Activated naive CD8-positive, alpha-beta T cell treated with anti-CD3 and anti-CD28 coated beads, Interleukin-2, amount 10 ng/mL, durations not matched to agents 7 days and 5 days (primary cell): ENCODE results near the gene DGCR6L. TPM values are rescaled to one million over a fixed set of nuclear protein-coding genes. Genes with fewer than 3 reads are reported as not detected.
"Not testable (repeated sequence)": the region's sequence is repeated elsewhere in the genome, so short reads cannot be mapped to it uniquely, and the experiment has no call there.

Experiments used
- ATAC-seq: fragments of 150-1000 bp; cut with Tn5 transposase; one replicate; pipeline ENCODE4 v1.10.0; 2021; ENCODE audit warnings: low read depth, moderate library complexity
- POLR2A ChIA-PET: fragments of 350-600 bp; sonication (Branson Sonifier 250); formaldehyde crosslinking; loops from one replicate; lab custom pipeline; 2021; ENCODE audit warnings: antibody characterized with exemption; lab: Charles Lee
- DNase-seq: peaks from one replicate; pipeline ENCODE4 v3.0.0; 2021
- H3K27ac Mint-ChIP-seq: one replicate; pipeline ENCODE4 v1.8.0; 2022; ENCODE audit warnings: mild to moderate bottlenecking, mixed read lengths
- H3K27me3 Mint-ChIP-seq: one replicate; pipeline ENCODE4 v1.8.0; 2022; ENCODE audit warnings: mild to moderate bottlenecking, moderate library complexity, mixed read lengths
- H3K36me3 Mint-ChIP-seq: one replicate; pipeline ENCODE4 v1.8.0; 2021; ENCODE audit warnings: mild to moderate bottlenecking, mixed read lengths
- H3K4me1 Mint-ChIP-seq: one replicate; pipeline ENCODE4 v1.8.0; 2021; ENCODE audit warnings: mixed read lengths
- H3K4me3 Mint-ChIP-seq: one replicate; pipeline ENCODE4 v1.8.0; 2022; ENCODE audit warnings: mild to moderate bottlenecking, moderate library complexity, mixed read lengths
- H3K9me3 Mint-ChIP-seq: one replicate; pipeline ENCODE4 v1.8.0; 2021; ENCODE audit warnings: mixed read lengths
- total RNA-seq, 2 experiments: library from RNA; stranded (reverse); gene quantifications; one replicate each; pipeline ENCODE4 v1.2.3, GENCODE V29; 2021

Gene DGCR6L
- total RNA-seq, 2 experiments from 2014 or later, result 39.7 to 45.7 TPM

DNA sequence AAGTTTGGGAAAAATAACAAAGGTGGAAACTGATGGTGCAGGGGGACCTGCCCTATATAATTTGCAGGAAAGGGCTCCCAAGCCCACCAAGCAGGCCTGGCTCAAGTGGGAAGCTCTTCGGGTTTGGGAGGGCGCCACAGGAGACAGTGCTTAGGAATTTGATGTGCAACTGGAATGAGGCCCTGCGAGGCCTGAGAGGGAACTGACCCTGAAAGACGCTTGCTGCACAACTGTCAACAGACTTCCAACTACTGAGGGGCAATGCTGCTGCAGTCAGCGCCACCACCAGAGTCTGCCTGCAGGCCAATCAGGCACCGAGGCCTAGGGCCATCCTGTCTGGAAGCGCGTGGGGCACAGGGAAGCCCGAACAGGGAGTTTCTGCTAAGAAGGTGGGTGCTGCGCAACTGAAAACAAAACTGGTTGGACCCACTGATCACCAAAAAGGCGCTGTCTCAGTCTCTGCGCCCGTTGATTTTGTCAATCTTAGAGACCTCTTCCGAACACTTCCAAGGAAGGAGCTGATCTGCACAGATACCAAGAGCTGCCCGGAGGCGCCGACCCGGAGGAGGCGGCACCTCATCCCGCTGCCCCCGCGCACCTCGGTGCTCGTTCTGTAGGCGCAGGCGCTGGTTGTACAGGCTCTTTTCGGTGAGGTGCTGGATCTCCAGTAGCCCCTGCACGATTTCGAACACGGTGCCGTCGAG is 667 bp downstream of the DGCR6L start:
- peak; percentile 9 for ATAC-seq
- H3K36me3 Mint-ChIP-seq, result peaks cover 1% of the 10 kb centered on the region
- H3K4me3 Mint-ChIP-seq, result peak overlapping the region; percentile 98
- H3K9me3 Mint-ChIP-seq, result no peaks in the 10 kb centered on the region
- no peak for DNase-seq
- no peaks in the 10 kb centered on the region for H3K27me3 Mint-ChIP-seq
- POLR2A ChIA-PET, result interaction anchor here (1.0 to 2.0 kb wide), 6 partner anchors 13 to 145 kb away, joined by 4 to 9 read pairs (median 5); partner anchors contain the start of gene ZNF74
- peak overlapping the region; percentile 67 for H3K27ac Mint-ChIP-seq
- H3K4me1 Mint-ChIP-seq, result peaks cover 38% of the 10 kb centered on the region

GRCh38 chr22:20318043-20318688 is 1.7 kb downstream of the DGCR6L start:
- DNase-seq, H3K27ac Mint-ChIP-seq, H3K9me3 Mint-ChIP-seq, H3K36me3 Mint-ChIP-seq, H3K27me3 Mint-ChIP-seq, ATAC-seq: not testable (repeated sequence)
- Mint-ChIP-seq H3K4me1 (peaks cover 28% of the 10 kb centered on the region), H3K4me3 (peak overlapping the region; percentile 98)
- POLR2A ChIA-PET, result interaction anchor here (1.7 to 2.0 kb wide), 2 partner anchors 75 to 91 kb away, joined by 4 to 9 read pairs; partner anchors contain the start of gene ZNF74

DNA sequence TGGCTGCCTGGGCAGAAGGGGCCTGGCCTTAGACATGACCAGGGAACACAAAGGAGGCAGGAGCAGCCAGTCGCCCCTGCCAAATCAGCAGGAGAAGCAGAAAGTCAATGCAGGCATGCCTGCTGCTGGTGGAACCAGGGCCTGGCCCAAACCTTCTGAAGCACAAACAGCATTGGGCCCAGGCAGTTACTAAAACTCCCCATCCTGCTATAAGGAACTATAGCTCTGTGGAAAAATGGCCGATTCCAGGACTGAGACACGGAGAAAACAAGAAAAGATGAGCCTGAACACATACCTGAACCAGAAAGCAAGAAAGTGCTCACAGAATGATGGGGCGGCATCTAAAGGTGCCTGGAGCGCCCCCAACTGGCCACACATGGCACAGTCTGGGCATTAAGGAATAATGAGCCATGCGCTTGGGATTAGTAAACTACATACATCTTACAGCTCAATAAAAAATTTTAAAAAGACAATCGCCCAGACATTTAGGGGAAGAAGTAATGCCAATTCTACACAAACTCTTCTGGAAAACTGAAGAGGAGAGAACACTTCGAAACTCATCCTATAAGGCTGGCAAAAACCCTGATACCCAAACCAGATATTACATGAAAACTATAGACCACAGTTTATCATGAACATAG is 2.3 kb downstream of the DGCR6L start:
- H3K27me3 Mint-ChIP-seq, H3K4me3 Mint-ChIP-seq, H3K9me3 Mint-ChIP-seq, H3K27ac Mint-ChIP-seq, ATAC-seq, H3K36me3 Mint-ChIP-seq: not testable (repeated sequence)
- peaks cover 22% of the 10 kb centered on the region for H3K4me1 Mint-ChIP-seq
- POLR2A ChIA-PET, result interaction anchor here (0.6 kb wide), 1 partner anchor 105 kb away, joined by 3 read pairs; no protein-coding TSS in a partner anchor
- DNase-seq, result peak; percentile 49

DNA sequence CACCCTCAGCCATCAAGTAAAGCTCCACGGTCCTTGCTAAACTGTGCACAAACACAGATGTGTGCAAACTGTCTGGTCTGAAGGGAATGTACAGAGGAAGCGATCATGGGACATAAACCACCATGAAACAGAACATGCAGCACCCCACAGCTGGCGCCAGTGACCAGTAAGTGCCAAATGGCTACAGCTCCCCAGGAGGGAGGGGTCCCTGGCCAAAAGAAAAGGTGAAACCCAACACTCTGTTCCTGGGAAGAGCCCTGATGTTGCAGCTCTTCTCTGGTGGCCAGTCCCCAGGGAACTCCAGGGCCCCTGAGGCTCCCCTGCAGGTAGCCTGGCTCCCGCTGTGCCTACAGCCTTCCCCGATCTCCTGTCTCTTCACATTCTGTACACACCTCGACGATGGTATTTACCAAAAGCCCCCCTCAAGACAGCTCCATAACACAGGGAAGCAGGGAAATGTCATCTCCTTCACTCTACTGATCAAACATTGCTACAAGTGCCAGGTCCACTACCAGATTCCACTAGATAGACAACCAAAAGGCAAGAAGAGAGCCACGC is 2.9 kb downstream of the DGCR6L start:
- Mint-ChIP-seq H3K27me3 (no peaks in the 10 kb centered on the region), H3K4me1 (peaks cover 21% of the 10 kb centered on the region), H3K4me3 (no peak overlapping the region), H3K36me3 (no peaks in the 10 kb centered on the region), H3K9me3 (no peaks in the 10 kb centered on the region), H3K27ac (no peak overlapping the region)
- DNase-seq (no peak), ATAC-seq (no peak)
- POLR2A ChIA-PET, result interaction anchor here (0.6 kb wide), 1 partner anchor 106 kb away, joined by 3 read pairs; no protein-coding TSS in a partner anchor

- no peak for DNase-seq
- no peak overlapping the region for H3K27ac Mint-ChIP-seq
- no peaks in the 10 kb centered on the region for H3K9me3 Mint-ChIP-seq
- no peak overlapping the region for H3K4me3 Mint-ChIP-seq
- no peaks in the 10 kb centered on the region for H3K27me3 Mint-ChIP-seq
- ATAC-seq, result no peak
- H3K36me3 Mint-ChIP-seq, result no peaks in the 10 kb centered on the region
- POLR2A ChIA-PET, result no interaction called here
- H3K4me1 Mint-ChIP-seq, result peaks cover 16% of the 10 kb centered on the region
These were observed 3.5 kb downstream of the DGCR6L start for GRCh38 chr22:20316217-20316843.

GRCh38 chr22:20315337-20316216 is 4.3 kb downstream of the DGCR6L start:
- H3K4me3 Mint-ChIP-seq, result no peak overlapping the region
- ATAC-seq (no peak), DNase-seq (no peak)
- peaks cover 13% of the 10 kb centered on the region for H3K4me1 Mint-ChIP-seq
- H3K36me3 Mint-ChIP-seq, result no peaks in the 10 kb centered on the region
- POLR2A ChIA-PET, result no interaction called here
- H3K27ac Mint-ChIP-seq, result no peak overlapping the region
- no peaks in the 10 kb centered on the region for H3K9me3 Mint-ChIP-seq
- H3K27me3 Mint-ChIP-seq, result no peaks in the 10 kb centered on the region

DNA sequence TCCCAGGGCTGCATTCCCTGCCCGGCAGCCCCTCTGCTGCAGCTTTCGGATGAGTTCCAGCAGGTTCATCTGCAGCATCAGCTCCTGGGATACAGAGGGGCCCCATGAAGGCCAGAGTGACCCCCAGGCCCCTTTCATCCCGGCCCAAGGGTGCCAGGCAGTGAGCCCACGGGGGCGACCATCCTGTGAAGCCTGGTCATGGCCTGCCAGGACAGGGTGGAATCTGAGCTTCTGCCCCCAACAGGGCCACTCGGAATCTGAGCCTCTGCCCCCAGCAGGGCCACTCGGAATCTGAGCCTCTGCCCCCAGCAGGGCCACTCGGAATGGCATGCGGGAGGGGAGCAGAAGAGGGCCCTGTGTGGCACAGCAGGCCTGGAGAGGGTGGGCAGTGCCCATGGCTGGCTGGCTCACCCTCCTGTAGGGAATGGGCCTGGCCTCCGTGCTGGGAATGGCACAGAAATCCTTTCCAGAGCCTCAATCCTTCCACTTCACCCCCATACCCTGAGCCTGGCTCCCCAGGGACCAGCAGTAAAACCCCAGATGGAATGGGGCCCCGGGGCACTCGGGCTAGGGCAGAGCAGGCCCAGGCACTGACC is 5.0 kb downstream of the DGCR6L start:
- DNase-seq, H3K36me3 Mint-ChIP-seq, H3K4me3 Mint-ChIP-seq, H3K27me3 Mint-ChIP-seq, ATAC-seq, POLR2A ChIA-PET, H3K9me3 Mint-ChIP-seq, H3K27ac Mint-ChIP-seq: not testable (repeated sequence)
- H3K4me1 Mint-ChIP-seq, result peaks cover 11% of the 10 kb centered on the region

- H3K27me3 Mint-ChIP-seq, DNase-seq, H3K4me3 Mint-ChIP-seq, H3K9me3 Mint-ChIP-seq, POLR2A ChIA-PET, H3K27ac Mint-ChIP-seq, ATAC-seq, H3K36me3 Mint-ChIP-seq: not testable (repeated sequence)
- H3K4me1 Mint-ChIP-seq, result peaks cover 11% of the 10 kb centered on the region
These were observed 5.7 kb downstream of the DGCR6L start for GRCh38 chr22:20314206-20314605.

DNA sequence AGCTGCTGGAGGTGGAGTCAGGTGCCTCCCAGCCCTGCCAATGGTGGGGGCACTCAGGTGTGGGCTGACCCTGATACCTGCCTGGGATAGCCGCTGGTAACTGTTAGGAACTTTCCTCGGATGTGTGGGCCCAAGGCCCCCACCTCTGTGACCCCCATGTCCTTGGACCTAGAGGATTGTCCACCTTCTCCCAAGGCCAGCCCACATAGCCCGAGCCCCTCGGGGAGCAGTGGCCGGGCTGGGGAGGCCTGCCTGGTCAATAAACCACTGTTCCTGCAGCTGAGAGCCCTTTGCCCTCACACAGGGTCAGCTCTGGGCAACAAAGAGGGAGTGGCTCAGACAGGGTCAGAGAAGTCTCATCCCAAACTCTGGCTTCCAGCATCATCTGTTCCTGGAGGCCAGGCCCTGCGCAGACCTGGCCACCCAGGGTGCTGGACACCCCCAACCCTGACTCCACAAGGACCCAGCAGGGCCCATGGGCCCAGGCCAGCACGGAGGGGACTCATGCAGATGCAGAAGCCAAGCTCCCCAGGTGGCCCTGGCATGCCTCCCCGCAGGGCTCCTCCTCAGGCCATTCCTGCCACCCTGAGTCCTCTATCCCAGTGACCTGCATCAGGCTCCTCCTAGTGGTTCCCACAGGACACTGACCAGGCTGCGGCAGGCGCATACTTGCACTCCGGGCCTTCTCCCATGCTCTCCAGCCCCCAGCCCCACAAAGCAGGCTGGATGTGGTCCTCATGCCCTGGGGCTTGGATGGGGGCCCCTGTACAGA is 6.4 kb downstream of the DGCR6L start:
- DNase-seq, result peak; percentile 26
- peaks cover 11% of the 10 kb centered on the region for H3K4me1 Mint-ChIP-seq
- ATAC-seq, H3K9me3 Mint-ChIP-seq, POLR2A ChIA-PET, H3K36me3 Mint-ChIP-seq, H3K27me3 Mint-ChIP-seq, H3K4me3 Mint-ChIP-seq, H3K27ac Mint-ChIP-seq: not testable (repeated sequence)

GRCh38 chr22:20312396-20313191 is 7.3 kb downstream of the DGCR6L start:
- Mint-ChIP-seq H3K4me1 (peaks cover 3% of the 10 kb centered on the region), H3K9me3 (no peaks in the 10 kb centered on the region), H3K27ac (no peak overlapping the region), H3K4me3 (no peak overlapping the region), H3K27me3 (no peaks in the 10 kb centered on the region), H3K36me3 (no peaks in the 10 kb centered on the region)
- no peak for DNase-seq
- POLR2A ChIA-PET, result no interaction called here
- ATAC-seq, result no peak
